Central memory CD4-positive, alpha-beta T cell (primary cell): ENCODE data around the gene NFIX.

Experiments
- DNase-seq: peaks from one replicate; pipeline ENCODE4 v3.0.0; 2022

NFIX gene

DNA sequence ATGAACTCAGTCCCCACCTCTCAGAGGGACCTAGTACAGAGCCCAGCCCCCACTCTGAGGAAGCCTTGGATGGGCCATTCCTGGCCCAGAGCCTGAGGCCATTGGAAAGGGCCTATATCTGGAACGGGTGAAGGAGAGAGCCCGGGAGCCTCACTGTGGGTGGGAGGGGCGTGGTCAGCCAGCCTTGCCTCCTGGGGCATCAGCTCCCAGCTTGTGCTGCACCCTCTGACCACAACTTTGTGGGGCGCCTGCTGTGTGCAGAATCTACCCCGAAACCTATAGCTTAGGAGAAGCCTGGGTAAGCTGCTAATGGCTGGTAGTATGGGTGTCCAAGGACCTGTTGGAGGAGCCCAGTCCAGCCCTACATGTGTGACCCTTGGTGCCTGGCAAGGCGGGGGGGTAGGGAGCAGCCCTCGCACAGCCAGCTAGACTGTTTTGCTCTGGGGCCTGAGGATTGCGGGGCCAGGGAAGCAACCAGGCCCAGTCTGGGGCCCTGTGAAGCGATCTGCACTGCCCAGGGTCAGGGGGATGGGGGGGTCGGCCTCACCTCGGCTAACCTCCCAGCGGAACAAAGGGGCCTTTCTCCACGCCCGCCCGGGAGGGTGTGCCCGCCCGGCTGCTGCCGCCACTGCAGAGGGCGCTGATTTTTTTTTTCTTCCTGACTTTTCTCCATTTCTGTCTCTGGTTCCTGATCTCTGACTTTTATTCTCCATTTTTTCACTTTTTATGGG is 65.1 kb downstream of the NFIX start:
- no peak for DNase-seq

DNA sequence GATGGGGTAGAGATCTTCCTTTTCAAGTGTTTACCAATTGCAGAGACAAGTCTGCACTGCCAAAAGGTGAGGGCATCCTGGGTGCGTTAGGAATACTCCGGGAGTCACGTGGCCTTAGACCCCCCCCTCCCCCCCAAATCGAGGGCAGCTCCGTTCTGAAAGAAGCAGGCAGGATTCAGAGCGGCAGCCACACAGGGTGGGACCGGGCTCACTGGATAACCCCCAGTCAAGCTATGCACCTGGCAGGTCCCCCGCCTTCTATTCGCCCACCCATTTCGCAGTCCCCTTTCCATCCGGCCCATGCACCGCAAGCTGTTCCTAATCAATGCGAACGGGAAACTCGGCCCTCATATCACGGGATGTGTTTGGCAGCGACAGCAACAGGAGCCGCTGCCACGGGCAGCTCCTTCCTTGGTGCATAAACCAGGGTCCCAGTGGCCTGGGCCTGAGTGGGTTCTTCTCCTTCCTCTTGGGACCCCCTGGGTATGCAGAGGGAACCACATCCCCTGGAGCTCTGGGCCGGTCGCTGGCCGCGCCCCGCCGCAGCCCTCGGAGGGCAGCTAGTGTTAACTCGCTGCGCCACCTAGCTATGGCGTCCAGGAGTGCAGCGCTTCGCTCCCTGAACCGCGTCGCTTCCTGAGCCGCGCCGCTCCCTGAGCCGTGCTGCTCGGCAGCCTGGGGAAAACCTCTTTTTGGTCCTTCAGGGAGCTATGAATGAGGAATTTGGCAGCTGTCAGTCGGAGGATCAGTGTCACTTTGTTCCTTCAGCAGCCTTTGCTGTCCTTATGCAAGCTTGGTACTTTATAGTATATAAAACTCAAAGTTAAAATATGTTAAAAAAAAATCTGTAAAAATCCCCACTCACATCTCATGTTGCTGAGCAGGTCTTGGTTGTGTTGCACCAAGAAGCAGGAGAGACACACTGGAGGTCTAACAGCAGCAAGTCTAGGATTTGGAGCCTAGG is 66.0 kb downstream of the NFIX start:
- DNase-seq = peak; percentile 56

DNA sequence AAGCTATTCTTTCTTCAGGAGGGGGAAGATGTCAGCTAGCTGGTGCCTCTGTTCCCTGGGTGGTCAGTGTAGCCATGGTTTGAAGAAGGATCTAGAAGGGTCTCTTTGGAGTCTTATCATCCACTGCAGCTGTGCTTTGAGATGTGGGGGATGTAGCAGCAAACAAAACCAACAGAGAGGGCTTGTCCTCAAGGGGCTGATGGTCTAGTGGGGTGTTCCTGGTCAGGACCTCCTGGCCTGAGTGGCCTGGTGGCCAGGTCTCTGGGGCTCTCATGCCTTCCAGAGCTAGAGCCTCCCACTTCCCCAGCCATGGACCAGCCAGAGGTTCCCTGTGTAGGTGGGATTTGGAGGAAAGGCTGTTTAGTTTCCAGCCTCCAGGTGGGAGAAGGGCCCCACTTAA is 67.0 kb downstream of the NFIX start:
- DNase-seq = no peak

DNA sequence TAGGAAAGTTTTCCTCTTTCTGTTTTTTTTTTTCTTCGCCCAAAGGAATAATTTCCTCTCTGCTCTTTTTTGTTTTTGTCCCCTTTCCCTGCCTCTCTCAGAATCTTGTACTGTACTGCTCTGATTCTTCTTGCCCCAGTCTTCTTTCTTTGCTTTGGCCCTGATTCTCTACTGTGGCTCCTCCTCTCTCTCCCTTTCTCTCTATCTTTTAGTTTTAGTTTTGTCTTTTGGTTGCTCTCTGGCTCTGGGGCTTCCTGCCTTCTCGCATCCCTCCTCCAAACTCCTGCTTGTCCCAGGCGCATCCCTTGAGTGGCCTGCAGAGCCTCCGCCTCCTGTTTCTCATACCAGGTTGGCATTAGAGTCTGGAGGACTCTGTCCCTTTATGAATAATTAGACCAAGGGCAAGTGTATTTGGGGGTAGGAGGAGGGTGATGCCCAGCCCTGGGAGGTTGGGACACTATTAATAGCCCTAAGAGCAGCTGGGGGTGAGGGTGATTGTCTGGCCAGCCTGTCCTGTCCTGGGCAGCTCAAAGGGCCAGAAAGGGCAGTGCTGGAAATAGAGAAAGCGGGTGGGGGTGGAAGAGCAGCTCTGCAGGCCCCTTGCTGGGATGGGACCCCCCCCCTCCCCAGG is 68.3 kb downstream of the NFIX start:
- DNase-seq = no peak

DNA sequence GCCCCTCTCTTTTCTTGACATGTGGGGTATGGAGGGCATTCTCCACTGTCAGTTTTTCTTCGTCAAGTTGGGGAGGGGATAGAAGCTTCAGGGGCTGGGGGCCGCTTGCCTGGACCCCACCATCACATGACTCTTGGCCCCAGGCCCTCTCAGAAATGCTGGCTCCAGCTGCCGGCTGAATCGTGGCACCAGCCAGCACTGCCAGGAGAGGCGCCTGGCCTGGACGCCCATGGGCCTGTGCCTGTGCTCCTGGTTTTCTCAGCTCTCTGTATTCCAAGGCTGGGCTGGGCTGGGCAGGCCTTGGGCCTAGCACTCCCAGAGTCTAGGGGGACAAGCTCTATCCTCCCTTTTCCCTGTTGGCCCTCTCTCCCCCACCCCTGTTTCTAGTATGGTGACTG is 68.8 kb downstream of the NFIX start:
- DNase-seq = no peak

DNA sequence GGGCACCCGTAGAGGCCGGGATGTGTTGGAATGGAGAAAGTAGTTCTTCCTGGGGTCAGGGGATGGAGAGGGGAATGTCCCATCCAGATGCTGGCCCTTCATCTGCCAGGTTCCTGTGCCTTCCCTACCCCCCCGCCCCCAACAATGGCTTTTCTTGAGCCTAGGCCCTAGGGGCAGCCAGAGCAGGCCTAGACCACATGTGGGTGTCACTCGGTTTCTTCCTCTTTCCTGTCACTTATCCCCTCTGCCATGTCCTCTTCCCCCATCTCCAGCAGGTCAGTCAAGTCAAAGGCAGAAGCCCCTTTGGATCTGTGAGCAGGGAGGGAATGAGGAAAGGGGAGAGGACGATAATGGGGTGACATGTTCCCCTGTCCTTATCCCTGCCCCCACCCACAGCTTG is 71.0 kb downstream of the NFIX start:
- no peak for DNase-seq

DNA sequence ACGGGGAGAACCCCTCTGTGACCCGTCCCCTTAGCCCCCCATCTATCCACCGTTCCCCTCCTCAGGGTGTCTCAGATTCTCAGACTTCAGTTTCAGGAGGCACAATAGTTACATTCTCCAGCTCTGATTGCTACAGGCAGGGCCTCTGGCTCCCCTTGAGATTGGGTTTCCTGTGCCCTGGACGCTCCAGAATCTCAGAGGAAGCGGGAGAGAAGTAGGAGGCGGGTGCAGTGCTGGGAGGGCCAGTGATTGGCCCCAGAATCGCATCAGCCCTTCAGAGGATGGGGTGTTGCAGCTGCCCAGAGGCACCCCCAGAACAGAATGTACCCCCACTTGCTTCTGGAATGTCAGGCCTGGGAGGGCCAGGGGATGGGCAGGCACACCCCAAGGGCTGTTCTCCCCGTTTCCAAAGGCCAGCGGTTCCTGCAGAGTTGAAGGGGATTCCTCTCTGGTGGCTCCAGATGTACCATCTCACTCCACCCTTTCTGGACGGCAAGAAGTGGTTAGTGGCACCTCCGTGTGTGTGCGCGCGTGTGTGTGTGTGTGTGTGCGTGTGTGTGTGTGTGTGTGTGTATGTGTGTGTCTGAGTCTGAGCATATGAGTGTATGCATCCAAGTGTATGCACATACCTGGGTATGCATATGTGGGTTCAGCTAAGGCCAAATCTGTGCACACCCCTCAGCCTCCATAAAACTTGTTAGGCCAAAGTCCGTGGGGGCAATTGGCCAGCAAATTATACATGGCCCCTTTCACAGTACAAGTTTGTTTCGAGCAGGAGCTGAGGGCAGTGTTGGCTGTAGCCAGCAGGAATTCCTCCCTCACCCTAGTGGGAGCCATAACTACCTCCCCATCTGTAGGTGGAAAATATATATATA is 71.9 kb downstream of the NFIX start:
- DNase-seq = no peak

DNA sequence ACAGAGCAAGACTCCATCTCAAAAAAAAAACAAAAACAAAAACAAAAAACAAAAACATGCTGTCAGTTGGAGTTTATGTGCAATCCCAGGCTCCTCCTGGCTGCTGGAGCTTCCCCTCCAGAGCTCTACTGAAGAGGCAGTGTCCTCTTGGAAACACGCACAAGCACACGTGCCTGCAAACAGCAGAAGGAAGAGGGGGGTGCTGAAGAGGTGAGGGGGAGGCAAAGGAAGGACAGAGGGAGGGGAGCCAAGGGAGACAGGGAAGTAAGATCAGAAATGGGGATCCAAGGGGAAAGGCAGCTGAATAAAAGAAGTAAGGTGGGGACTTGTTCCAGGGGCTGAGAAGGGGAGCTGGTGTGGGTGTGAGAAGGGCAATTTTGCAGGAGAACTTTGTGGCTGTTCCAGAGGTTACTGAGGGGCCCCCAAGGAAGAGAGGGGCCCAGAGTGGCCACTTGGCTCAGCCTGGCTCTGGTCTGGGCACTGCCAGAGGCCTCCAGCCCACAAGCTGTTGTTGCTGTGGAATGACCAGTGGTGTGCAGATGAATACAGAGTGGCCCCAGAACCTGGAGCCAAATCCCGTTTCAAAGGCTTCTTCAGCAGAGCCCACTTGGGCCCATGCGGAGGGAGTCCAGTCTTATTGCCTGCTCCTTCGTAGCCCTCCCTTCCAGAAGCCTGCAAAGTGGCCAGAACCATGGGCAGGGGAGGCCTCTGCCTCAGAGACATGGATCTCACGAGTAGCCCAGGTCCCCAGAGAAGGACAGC is 73.0 kb downstream of the NFIX start:
- DNase-seq = no peak

DNA sequence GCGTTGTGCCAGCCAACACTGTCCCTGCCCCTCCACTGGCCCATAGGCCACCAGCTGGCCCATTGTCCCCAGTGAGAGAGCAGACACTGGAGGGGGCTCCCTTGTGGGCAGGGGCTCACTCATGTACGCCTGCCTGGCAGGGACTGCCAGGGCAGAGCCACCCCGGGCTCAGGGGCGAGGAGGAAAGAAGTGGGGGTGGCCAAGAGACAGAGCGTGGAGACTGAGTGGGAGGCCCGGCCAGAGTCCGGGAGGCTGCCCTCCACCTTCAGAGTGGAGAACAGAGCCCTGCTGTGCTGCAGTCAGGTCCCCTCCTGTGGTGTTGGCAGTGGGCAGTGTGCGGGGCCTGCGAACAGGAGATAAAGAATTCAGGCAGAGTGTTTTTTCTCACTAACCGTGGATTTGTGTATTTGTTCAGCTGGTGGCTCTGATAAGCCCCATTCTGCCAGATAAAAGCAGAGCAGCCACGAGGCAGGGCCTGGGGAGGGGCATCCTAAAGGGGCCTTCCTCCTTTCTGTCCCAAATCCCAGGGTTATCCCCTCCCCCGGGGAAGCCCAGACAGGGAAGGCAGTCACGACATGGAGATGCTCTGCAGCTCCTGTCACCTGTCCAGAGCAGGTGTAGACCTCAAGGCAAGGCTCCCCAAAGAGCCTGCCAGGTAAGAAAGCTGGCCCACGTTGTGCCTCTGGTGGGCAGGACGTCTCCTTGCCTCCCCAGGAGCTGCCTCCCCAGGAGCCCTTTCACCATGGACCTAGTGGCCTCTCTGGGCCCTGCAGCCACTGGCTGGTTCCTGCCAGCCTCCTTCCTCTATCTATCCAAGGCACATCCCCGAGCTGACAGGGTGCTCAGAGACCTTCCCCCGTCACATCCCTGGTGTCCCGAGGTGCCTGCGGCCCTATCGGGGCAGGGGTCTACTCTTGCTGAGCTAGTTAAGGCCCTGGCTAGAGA is 74.4 kb downstream of the NFIX start:
- DNase-seq = no peak

DNA sequence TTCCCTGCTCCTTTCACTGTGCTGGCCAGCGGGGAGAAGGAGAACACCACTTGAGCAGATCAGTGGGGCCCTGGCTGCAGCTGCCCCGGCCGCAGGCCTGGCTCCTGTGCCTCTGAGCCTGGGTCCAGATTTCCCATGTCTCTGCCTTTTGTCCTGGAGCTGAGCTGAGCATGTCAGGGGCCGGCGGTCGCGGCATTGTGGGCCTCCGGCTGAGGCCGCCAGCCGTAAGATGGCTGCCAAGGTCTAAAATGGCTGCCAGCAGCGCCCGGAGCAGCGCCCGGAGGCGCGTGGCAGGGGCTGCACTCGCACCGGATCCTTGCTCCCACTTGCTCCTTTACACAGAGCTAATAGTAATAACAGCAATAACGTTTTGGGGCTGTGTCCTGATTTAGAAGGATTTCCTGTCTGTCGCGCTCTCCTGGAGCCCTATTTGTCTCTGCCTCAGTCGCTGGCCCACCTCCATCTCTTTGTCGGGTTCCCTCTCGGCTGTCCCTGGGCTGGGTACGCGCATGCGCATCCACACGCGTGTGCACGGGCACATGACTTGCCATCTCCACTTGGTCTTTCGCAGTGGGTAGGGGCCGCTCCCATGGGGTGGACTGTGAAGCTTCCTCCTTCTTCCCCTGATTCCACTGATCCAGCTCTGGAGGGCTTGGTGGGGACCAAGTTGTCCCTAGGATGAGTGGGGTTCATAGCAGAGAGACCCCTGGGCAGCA is 75.3 kb downstream of the NFIX start:
- no peak for DNase-seq

DNA sequence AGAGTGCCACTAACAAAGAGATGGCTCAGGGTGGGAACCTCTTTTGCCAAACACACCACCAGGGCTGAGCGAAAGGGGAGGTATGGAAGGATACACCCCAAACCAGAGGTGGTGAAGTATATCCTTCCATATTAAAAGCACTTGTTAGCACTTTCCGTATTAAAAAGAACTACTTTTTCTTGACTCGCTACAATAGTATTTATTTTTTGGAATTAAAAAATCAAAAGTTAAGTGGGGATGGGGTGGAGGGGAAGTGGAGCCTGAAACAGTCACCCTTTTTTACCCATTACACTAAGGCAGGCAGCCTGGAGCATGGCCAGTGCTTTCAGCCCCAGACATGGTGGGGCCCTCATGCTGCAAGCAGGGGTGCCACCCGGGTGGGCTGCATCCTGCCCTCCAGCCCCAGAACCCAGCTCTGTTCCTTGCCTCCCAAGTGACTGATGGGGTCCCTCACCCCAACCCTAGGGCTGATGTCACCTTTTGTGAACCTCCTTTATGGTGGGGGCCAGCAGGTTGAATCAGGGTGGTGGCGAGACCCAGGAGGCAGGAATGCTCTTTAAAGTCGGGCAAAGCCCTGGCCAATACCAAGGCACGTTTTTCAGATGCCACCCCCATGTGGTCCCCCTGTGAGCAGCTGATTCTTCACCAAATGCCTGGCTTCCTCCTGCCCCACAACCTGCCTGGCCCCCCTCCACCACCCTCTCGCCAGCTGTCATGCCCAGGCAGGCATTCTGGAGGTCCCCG is 76.3 kb downstream of the NFIX start:
- no peak for DNase-seq

DNA sequence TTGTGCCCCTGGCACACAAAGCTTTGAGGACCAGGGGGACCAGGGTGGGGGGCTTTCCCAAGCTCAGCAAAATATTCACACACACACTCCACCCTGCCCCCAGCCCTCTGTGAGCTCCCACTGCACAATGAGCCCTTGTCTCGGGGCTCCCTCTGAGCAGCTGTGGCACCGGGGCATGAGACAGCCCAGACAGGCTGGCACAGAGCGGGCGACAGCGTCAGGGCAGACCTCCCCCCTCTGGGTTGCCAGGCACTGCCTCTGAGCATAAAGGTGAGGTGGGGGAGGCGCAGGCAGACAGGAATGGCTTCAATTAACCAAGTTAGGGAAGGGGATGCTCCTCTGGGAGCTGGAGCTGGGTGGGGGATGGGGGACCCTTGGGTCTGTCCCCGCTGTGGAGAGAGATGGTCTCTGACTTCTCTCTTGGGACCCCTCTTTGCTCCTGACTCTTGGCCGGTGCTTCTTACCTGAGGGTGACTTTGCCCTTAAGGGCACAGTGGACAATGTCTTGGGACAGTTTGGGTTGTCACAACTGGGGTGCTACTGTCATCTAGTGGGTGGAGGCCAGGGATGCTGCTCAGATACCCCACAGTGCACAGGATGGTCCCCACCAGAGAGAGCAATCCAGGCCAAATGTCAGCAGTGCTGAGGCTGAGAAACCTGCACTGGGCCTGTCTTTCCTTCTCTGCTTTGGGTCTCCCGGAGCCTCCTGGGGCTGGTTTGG is 77.1 kb downstream of the NFIX start:
- no peak for DNase-seq

DNA sequence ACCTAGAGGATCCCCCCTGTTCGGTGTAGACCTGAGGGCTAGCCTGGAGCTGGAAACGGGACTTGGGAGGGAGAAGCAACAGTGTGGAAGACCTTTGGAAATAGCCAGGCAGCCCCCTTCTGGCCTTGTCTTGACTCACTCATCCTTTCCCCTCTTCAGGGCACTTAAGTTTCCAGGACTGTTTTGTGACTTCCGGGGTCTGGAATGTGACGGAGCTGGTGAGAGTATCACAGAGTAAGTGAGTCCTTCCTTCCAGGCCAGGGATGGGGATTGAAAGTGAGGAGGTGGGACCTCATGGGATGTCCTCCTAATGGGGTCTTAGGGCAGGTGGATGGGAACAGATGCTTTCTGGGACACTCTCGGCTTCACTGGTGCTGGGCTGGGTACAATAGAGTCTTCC is 78.0 kb downstream of the NFIX start:
- no peak for DNase-seq

DNA sequence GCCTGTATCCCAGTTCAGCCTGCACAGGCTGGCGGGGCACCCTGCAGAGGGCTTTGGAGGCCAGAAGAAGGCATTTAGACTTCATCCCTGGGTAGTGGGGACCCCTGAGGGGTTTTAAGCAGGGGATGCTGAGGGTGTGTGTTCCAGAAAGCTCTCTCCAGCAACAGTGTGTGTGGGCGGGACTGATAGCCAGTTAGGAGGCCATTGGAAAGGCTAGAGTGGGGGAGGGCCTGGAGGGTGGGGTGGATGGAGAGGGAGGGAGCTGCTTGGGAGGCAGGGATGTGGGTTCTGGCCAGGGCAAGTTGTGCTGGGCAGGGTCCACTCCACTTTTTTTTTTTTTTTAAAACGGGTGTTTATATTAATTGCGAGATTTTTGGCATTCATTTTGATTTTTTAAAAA is 79.1 kb downstream of the NFIX start:
- no peak for DNase-seq

DNA sequence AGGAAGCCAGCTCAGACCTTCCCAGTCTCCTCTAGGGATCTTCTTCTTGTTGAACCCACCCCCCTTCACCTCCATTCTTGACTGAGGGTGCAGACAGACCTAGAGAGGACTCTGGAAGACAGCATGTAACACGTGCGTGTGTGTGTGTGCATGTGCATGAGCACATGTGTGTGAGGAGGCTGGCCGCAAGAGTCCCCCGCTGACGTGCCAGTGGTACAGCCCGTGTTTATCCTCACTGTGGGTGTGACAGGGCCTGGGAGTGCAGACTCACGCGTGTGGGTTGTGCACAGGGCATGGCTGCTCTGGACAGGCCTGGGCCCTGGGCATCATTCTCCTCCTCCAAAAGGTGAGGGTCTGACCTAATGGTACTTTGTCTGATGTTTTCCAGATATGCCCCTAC is 81.0 kb downstream of the NFIX start:
- DNase-seq = no peak

DNA sequence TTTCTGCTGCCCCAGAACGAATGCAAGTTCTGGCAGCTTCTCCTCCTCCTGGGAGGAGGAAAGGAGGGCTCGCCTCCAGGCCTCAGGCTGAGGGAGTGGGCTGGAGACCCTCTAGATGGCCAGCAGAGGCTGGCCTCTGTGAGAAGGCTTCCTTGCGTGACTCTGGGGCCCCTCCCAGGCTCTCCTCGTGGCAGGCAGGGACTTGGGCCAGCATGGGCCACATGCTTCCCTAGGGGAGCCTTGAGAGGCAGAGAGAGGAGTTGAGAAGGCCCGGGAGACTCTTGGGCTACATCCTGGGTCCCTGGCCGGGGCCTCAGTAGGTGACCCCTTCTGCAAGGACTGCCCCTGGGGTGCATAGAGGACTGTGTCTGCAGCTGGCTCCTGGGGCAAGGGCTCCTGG is 81.5 kb downstream of the NFIX start:
- no peak for DNase-seq

DNA sequence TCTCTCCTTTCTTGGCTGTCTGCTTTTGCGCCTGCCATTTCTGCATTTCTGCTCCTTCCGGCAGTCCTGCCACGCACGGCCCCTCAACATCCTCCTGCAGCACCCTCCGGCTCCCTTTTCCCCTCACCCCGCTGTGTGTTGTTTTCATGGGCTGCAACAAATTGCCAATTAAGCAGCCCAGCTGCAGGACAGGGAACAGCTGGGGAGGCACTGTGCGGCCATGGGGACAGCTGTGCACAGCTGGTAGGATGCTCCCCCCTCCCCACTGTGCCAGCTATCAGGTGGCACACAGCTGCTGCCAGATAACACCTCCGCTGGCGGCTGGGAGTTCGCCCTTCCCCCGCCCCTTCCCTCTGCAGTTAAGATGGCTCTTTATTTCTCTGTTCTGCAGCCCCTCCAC is 82.0 kb downstream of the NFIX start:
- DNase-seq = no peak

DNA sequence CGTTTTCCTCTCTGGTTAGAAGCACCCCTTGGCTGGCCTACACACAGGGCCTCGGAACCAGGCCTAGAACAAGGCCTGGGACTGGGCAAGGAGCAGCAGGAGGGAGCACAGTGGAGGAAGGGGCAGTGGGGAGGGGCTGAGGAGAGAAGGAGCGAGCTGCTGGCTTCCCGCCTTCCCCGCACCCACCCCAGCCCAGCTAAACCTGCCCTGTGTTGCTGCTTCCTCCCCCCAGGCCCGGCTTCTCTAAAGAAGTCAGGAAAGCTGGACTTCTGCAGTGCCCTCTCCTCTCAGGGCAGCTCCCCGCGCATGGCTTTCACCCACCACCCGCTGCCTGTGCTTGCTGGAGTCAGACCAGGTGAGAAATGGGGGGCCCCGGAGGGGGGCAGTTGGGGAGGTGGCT is 83.1 kb downstream of the NFIX start:
- DNase-seq = no peak
